Fibroblast of the aortic adventitia (primary cell): ENCODE data around the gene VSIG4. TPM values are rescaled to one million over a fixed set of nuclear protein-coding genes. Genes with fewer than 3 reads are reported as not detected.

Experiments used
- DNase-seq: peaks from one replicate; pipeline ENCODE4 v3.0.0-alpha.2; 2010; ENCODE audit warnings: low read depth
- H3K4me3 ChIP-seq: 2 replicates; pipeline ENCODE4 v1.5.1; 2011; ENCODE audit warnings: low read depth, mild to moderate bottlenecking, control low read depth, low read length, moderate library complexity
- total RNA-seq: library from RNA; depleted of rRNA; stranded (reverse); fragments of >200 nt; gene quantifications from 2 replicates; pipeline ENCODE4 v1.2.3, GENCODE V29; 2012; ENCODE audit warnings: low replicate concordance
- TF ChIP-seq, protein P1 (sequence below): IDR thresholded peaks from 2 replicates; pipeline ENCODE4 v1.5.1; 2011; ENCODE audit warnings: mild to moderate bottlenecking, low read length, control low read depth, inconsistent platforms; ENCODE audit not compliant: insufficient read depth

Gene VSIG4
- total RNA-seq, 1 donor = not detected

DNA sequence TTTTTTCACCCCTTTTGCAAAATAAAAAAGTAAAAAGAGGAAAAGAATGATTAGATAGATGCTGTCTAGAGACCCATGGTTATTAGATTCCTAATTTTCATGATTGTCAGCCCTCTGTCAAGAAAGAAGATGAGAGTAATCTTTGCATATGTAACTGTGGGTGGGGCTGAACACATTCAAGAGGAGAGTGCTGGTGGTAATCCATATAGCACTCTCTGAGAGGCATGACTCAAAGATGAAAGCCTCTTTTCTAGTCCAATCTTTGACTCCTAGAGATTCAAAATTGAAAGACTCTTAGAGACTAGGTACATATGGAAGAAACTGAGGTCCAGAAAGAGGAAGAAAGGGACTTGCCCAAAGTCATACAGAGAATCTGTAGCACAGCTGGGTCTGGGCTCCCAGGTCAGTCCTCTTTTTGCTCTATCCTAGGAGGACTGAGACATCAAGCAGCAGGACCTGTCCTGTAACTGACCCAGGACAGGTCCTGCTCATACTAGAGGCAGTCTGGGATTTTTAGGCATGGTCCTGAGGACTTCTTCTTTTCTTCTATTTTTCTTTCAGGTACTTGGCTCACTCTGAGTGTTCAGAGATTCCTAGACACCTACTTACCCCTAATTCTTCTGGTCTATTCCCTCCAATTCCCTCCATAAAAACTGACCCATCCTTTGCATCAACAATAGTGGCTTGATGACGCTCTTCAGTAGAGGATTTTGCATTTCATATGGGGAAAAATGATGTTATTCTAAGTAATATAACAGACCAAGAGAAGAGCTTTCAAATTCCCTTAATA, 23.8 kb downstream of the VSIG4 start:
- TF ChIP-seq, protein P1, sequence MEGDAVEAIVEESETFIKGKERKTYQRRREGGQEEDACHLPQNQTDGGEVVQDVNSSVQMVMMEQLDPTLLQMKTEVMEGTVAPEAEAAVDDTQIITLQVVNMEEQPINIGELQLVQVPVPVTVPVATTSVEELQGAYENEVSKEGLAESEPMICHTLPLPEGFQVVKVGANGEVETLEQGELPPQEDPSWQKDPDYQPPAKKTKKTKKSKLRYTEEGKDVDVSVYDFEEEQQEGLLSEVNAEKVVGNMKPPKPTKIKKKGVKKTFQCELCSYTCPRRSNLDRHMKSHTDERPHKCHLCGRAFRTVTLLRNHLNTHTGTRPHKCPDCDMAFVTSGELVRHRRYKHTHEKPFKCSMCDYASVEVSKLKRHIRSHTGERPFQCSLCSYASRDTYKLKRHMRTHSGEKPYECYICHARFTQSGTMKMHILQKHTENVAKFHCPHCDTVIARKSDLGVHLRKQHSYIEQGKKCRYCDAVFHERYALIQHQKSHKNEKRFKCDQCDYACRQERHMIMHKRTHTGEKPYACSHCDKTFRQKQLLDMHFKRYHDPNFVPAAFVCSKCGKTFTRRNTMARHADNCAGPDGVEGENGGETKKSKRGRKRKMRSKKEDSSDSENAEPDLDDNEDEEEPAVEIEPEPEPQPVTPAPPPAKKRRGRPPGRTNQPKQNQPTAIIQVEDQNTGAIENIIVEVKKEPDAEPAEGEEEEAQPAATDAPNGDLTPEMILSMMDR = no peak
- no peak overlapping the region for H3K4me3 ChIP-seq
- no peak for DNase-seq

- TF ChIP-seq, protein P1 = no peak
- no peak overlapping the region for H3K4me3 ChIP-seq
- no peak for DNase-seq
Observed at GRCh38 chrX:66015152-66015831, 24.6 kb downstream of the VSIG4 start.

GRCh38 chrX:66014556-66014955, 25.3 kb downstream of the VSIG4 start:
- TF ChIP-seq, protein P1 = no peak
- H3K4me3 ChIP-seq = no peak overlapping the region

GRCh38 chrX:66014084-66014483, 25.8 kb downstream of the VSIG4 start:
- TF ChIP-seq, protein P1 = no peak
- no peak overlapping the region for H3K4me3 ChIP-seq
- no peak for DNase-seq

More at GRCh38 chrX:66014556-66014955, 25.3 kb downstream of the VSIG4 start:
- no peak for DNase-seq

DNA sequence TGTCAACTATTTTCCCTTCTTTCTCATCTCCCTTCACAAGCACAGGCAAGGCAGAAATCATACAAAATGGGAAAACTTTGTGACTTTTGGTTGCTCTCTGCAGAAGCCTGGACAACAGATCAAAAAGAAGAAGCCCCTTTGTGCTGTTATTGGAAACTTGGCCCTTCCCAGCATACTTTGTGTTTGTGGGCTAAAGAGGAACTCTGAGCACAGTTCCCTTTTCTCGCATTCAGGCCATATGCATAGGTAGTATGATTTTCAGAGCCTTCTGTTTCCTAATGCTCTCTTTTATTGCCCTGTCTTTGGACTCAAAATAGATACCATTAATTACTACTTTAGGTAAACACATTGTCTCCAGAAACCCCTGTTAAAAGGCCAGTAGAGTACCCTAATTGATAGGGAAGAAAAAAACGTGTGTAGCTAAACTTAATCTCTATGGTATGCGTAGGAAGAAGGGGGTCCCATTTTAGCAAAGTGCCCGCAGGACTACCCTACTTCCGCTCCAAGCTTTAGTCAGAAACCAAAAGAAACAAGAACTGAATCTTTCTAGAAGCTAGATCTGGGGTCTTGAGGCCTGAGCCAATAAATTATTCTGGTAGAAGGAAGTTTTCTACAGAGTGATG, 26.6 kb downstream of the VSIG4 start:
- TF ChIP-seq, protein P1 = no peak
- DNase-seq = no peak
- no peak overlapping the region for H3K4me3 ChIP-seq

DNA sequence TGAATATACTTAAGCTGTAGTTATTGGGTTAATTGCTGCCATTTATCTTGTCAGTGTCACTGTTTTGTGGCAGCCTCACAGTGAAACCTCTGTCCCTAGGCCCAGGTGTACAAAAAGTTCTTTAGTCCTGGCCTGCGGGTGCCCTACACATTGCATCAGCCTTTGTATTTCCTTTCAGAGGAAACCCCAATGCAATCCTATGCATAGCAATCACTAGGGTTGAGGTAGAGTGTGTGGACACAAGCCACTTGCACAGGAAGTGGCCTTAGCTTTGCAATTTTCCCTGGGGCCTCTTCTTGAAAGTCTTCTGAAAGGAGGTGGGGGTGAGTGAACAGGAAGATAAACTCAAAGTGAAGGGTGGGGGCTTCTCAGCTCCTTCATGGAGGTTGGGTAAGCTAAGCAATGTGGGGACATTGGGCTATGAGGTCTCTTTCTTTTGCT, 27.8 kb downstream of the VSIG4 start:
- TF ChIP-seq, protein P1 = no peak
- DNase-seq = no peak
- no peak overlapping the region for H3K4me3 ChIP-seq
